K562 treated with DMSO at 1 percent for 4 hours (cell line): ENCODE data around the gene FTCDNL1. TPM values are rescaled to one million over a fixed set of nuclear protein-coding genes. Genes with fewer than 3 reads are reported as not detected.

Source experiments
- total RNA-seq: library from RNA; unstranded; fragments of 300-600 nt; gene quantifications from 2 replicates; pipeline ENCODE4 v1.2.3, GENCODE V29; 2022; ENCODE audit not compliant: insufficient read depth

Gene FTCDNL1
- not detected in 2 replicates for total RNA-seq

DNA sequence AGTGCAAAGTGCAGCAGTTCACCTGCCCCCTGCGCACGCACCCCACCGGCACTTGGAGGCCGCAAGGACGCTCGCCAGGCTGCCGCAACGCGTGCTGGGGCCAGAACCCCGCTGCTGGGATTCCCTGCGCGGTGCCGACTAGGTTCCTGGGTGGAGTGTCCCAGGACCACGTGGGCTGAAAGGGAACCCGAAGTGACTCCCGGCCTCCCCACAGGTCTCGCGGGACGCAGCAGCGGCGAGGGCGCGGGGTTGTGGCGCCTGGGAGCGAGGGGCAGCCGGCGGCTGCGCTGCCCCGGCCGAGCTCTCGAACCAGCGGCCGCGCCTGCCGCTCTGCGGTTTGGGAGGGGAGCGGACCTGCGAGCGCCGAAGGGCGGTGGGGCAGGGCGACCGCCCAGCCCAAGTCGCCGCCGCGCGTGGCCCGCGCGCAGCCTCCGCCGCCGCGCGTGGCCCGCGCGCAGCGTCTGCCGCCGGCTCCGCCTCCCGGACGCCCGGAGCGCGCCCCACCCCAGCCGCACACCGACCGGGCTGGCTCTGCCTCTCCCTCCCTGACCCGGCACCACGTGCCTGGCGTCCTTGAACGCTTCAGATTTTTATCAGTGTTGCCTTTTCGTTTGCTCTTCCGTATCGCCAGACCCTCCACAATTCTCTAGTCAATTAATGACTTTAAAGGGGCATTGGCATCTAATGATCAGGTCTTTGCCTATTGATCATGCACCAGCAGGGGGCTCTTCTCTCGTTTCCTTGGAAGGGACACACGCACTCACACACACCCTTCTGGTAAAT is at the start of gene FTCDNL1:
FTCDNL1 (minus strand) TSS at position 475 of the 783 bp plus-strand sequence. CDS start 2,230 bp downstream, outside the sequence.

Other genes with a start within 250 kb of the FTCDNL1 start
- 4.5 and 4.9 TPM in 2 replicates for gene C2orf69, start 60.1 kb upstream of the FTCDNL1 start, total RNA-seq
- gene TYW5, start 104.3 kb upstream of the FTCDNL1 start, total RNA-seq, result 1.6 and 4.3 TPM in 2 replicates
- gene MAIP1, start 104.4 kb upstream of the FTCDNL1 start, total RNA-seq, result 10.3 and 15.1 TPM in 2 replicates